ENCODE results near the gene GIPR.
A peak's percentile ranks its signal among the peaks of the same experiment; 100 is the strongest.

The GIPR gene

DNA sequence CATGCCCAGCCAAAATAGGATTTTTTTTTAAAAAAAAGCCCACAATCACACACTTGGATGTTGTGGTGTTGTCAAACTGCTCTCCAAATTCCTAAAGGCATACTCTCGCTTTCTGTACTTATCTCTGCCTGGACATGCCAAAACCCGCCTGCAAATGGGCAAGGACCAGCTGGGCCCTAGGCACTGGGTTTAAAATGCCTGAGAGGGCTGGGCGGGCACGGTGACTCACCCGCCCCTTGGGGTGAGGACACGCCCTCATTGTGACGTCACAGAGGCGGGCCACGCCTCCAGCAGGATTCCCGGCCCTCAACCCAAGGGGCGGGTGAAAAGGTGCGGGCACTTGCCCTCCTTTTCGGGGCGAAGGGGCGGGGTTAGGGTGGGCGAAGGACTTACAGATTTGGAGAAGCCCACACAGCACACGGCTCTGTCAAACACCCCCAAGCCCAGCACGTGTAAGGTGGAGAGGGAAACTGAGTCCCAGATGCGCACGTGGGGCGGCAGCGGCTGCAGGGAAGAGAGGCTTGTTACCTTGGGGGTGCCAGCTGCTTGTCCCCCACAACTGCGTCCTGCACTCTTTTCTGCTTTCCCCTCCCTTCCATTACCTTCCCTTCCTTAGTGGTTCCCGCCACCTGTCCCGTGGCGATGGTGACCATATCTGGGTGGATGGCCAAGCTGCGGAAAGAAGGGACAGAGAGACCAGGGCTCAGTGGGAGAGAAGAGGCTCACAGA lies 35.4 kb upstream of the GIPR start:
- peak; percentile 87 for DNase-seq (ENCODE audit: low spot score)
- peak overlapping the region; percentile 75 to 90 for H3K27ac ChIP-seq
- H3K4me3 ChIP-seq, result no peak overlapping the region
- TF ChIP-seq CTCF (IDR thresholded peaks at IDR 0.05), result no peak

- Histone ChIP-seq H3K4me3 (no peak overlapping the region), H3K27ac (peak overlapping the region in 1 of 2 donors; percentile 57)
- DNase-seq (ENCODE audit: low spot score), result no peak
- no peak for TF ChIP-seq CTCF (IDR thresholded peaks at IDR 0.05)
Measured at GRCh38 chr19:45636275-45636674, 31.7 kb upstream of the GIPR start.

DNA sequence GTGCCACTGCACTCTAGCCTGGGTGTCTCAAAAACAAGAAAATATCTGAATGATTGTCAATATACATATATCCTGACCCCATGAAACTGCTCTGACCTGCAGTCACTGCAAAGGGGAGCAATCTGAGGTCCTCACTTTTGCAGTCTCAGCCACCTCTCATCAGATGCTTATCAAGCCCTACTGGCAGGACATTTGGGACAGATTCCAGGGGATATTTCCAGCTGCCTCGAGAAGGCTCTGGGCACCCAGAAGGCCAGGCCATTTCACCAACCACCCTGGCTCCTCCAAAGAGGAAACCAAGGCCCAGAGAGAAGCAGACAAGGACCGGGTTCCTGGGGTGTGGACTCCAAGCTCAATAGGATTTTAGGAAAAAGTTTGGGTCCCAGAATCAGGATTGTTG lies 31.1 kb upstream of the GIPR start:
- TF ChIP-seq CTCF (IDR thresholded peaks at IDR 0.05), result no peak
- H3K4me3 ChIP-seq, result no peak overlapping the region
- DNase-seq (ENCODE audit: low spot score), result no peak
- H3K27ac ChIP-seq, result peak overlapping the region in 1 of 2 donors; percentile 57

GRCh38 chr19:45637890-45638667 lies 29.9 kb upstream of the GIPR start:
- TF ChIP-seq CTCF (IDR thresholded peaks at IDR 0.05), result no peak
- Histone ChIP-seq H3K4me3 (peak overlapping the region; percentile 89), H3K27ac (peak overlapping the region in 1 of 2 donors; percentile 37)
- no peak for DNase-seq (ENCODE audit: low spot score)

DNA sequence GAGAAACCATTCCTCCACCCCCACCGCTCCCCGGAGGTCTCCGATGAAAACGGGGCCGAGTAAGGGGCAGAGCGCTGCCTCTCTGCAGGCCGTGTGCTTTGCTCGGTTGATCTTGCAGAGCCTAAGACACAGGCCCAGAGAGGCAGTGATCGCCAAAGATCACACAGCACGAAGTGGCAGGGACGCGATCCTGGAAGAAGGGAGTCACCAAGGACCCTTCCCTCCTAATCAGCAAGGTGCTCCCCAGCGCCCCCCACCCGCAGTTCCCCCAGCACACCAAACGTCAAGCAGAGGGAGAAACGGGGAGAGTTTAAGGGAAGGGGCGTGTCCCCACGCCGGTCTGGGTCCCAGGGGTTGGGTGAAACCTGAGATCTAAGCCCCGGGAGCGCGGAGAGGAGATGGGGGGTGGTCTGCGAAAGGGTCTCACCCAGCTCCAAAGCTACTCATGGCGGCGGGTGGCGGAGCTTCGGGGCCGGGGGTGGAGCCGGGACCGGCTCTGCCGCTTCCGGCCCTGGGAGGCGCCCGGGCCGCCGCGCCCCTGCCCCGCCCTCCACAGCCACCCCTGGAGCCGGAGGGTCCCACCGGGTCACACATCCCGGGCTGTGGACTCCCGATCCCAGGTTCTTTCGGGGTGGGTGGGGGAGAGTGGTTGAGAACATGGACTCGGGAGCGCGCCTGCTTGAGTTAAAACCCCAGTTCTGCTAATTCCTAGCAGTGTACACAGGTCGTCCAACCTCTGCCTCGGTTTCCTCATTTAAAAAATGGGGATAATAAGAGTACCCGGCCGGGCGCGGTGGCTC lies 28.9 kb upstream of the GIPR start, which contains the start of gene EML2:
Gene EML2, minus strand, starts transcription at position 468 of the 800 bp plus-strand sequence. Its CDS starts 21 bp downstream, at position 447.
- Histone ChIP-seq H3K4me3 (peak within 1 kb of the TSS; percentile 89), H3K27ac (peak within 1 kb of the TSS; percentile 37 to 71)
- DNase-seq (ENCODE audit: low spot score), result no peak
- TF ChIP-seq CTCF (IDR thresholded peaks at IDR 0.05), result no peak

DNA sequence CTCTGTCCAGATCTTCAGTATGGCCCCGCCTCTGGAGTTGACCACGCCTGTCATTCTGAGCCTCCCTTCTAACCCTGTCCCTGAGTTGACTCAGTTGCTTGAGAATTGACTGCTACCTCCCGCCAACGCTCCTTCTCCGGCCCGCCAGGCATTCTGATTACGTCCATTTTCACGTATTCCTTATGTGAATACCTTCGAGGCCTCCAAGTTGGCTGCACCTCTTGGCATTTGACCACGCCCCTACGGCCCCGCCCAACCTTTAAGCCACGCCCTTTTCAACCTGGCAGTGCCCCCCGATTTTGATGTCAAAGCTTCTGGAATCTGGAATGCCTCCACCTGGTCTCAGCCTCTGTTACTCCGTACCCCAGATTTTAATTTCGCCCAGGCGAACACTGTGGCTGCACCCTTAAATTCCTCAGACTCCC lies 27.2 kb upstream of the GIPR start:
- peak overlapping the region in 1 of 2 donors; percentile 81 for H3K27ac ChIP-seq
- peak overlapping the region; percentile 59 for H3K4me3 ChIP-seq
- no peak for TF ChIP-seq CTCF (IDR thresholded peaks at IDR 0.05)
- DNase-seq (ENCODE audit: low spot score), result no peak
